ENCODE data around the gene RNASEL.

DNA sequence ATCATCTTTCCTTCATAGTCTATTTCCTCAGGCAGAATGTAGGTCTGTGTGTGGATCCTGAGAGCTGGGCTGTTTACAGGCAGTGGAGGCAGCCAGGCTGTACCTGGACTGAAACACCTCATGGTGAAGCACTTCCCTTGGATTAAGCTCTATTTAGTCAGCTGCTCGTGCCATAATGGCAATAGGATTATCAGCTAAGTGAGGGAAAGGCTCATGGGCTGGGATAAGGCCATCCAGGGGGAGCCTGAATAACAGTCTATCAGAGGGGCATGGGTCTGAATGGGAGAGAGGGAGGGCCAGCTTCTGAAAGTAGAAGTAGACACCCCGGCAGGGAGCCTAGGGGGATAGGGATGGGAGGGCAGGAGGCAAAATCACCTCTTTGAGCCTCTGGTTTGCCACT, 8.3 kb downstream of the RNASEL start:
- no peak for TF ChIP-seq EZH2 (IDR thresholded peaks at IDR 0.05; ENCODE audit: low read depth, unreplicated experiment)
- TF ChIP-seq STAT1 (IDR thresholded peaks at IDR 0.05; ENCODE audit: unreplicated experiment): no peak
- TF ChIP-seq CTCF (conservative IDR thresholded peaks at IDR 0.05; ENCODE audit: low read depth in 2 of 2): no peak
- no peak for TF ChIP-seq POLR2AphosphoS5 (IDR thresholded peaks at IDR 0.05; ENCODE audit: low read depth)
- no peak for TF ChIP-seq NANOG (IDR thresholded peaks at IDR 0.05; ENCODE audit: borderline replicate concordance)
- TF ChIP-seq CREB1 (CRISPR knock-in tag; IDR thresholded peaks at IDR 0.05; ENCODE audit: low read depth): no peak
- TF ChIP-seq, protein P1, sequence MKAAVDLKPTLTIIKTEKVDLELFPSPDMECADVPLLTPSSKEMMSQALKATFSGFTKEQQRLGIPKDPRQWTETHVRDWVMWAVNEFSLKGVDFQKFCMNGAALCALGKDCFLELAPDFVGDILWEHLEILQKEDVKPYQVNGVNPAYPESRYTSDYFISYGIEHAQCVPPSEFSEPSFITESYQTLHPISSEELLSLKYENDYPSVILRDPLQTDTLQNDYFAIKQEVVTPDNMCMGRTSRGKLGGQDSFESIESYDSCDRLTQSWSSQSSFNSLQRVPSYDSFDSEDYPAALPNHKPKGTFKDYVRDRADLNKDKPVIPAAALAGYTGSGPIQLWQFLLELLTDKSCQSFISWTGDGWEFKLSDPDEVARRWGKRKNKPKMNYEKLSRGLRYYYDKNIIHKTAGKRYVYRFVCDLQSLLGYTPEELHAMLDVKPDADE (IDR thresholded peaks at IDR 0.05): no peak
- no peak for TF ChIP-seq EZH2phosphoT487 (IDR thresholded peaks at IDR 0.05; ENCODE audit: unreplicated experiment)
- no peak for TF ChIP-seq ZNF114 (CRISPR knock-in tag; IDR thresholded peaks at IDR 0.05)

Measured in GM23338 (cell line).